ENCODE data around the gene MOB2. TPM values are rescaled to one million over a fixed set of nuclear protein-coding genes. Genes with fewer than 3 reads are reported as not detected.

Gene MOB2
- total and polyA plus RNA-seq, 4 donors, result 8.3 to 18.5 (median 14.8) TPM

- Histone ChIP-seq H3K27me3 (ENCODE audit: control insufficient read depth in 4 of 4, insufficient read depth in 4 of 4, low read length in 3 of 4) (no peaks in the 10 kb centered on the region), H3K36me3 (ENCODE audit: control insufficient read depth in 4 of 4, insufficient read depth in 3 of 4, low read depth in 1 of 4, low read length in 3 of 4) (peaks cover 0 to 10% (median 2%) of the 10 kb centered on the region in 4 donors), H3K9ac (ENCODE audit: low read depth in 1 of 2, low read length in 2 of 2) (no peak overlapping the region), H3K4me1 (ENCODE audit: control insufficient read depth in 4 of 4, insufficient read depth in 4 of 4, low read length in 3 of 4) (peaks cover 0 to 5% (median 0%) of the 10 kb centered on the region in 4 donors), H3K27ac (ENCODE audit: low read depth in 1 of 2, low read length in 2 of 2) (no peak overlapping the region), H3K9me3 (ENCODE audit: control insufficient read depth in 4 of 4, low read length in 3 of 4) (no peaks in the 10 kb centered on the region), H3K4me3 (ENCODE audit: low read depth in 1 of 3, low read length in 3 of 3) (no peak overlapping the region)
- no peak for DNase-seq (ENCODE audit: low spot score)
- no peak for TF ChIP-seq HNF4G (IDR thresholded peaks at IDR 0.05)
- TF ChIP-seq NR2F2 (IDR thresholded peaks at IDR 0.05), result no peak
- no peak for TF ChIP-seq YY1 (IDR thresholded peaks at IDR 0.05)
- TF ChIP-seq, protein P1, sequence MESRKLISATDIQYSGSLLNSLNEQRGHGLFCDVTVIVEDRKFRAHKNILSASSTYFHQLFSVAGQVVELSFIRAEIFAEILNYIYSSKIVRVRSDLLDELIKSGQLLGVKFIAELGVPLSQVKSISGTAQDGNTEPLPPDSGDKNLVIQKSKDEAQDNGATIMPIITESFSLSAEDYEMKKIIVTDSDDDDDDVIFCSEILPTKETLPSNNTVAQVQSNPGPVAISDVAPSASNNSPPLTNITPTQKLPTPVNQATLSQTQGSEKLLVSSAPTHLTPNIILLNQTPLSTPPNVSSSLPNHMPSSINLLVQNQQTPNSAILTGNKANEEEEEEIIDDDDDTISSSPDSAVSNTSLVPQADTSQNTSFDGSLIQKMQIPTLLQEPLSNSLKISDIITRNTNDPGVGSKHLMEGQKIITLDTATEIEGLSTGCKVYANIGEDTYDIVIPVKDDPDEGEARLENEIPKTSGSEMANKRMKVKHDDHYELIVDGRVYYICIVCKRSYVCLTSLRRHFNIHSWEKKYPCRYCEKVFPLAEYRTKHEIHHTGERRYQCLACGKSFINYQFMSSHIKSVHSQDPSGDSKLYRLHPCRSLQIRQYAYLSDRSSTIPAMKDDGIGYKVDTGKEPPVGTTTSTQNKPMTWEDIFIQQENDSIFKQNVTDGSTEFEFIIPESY (IDR thresholded peaks at IDR 0.05), result no peak
- TF ChIP-seq FOXA1 (IDR thresholded peaks at IDR 0.05), result no peak
- no peak for TF ChIP-seq TAF1 (conservative IDR thresholded peaks at IDR 0.05)
- no peak for TF ChIP-seq HNF4A (conservative IDR thresholded peaks at IDR 0.05)
- TF ChIP-seq EGR1 (IDR thresholded peaks at IDR 0.05; ENCODE audit: low read depth in 2 of 2), result no peak
- TF ChIP-seq, protein P2, sequence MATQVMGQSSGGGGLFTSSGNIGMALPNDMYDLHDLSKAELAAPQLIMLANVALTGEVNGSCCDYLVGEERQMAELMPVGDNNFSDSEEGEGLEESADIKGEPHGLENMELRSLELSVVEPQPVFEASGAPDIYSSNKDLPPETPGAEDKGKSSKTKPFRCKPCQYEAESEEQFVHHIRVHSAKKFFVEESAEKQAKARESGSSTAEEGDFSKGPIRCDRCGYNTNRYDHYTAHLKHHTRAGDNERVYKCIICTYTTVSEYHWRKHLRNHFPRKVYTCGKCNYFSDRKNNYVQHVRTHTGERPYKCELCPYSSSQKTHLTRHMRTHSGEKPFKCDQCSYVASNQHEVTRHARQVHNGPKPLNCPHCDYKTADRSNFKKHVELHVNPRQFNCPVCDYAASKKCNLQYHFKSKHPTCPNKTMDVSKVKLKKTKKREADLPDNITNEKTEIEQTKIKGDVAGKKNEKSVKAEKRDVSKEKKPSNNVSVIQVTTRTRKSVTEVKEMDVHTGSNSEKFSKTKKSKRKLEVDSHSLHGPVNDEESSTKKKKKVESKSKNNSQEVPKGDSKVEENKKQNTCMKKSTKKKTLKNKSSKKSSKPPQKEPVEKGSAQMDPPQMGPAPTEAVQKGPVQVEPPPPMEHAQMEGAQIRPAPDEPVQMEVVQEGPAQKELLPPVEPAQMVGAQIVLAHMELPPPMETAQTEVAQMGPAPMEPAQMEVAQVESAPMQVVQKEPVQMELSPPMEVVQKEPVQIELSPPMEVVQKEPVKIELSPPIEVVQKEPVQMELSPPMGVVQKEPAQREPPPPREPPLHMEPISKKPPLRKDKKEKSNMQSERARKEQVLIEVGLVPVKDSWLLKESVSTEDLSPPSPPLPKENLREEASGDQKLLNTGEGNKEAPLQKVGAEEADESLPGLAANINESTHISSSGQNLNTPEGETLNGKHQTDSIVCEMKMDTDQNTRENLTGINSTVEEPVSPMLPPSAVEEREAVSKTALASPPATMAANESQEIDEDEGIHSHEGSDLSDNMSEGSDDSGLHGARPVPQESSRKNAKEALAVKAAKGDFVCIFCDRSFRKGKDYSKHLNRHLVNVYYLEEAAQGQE (IDR thresholded peaks at IDR 0.05), result no peak
- no peak for TF ChIP-seq JUND (IDR thresholded peaks at IDR 0.05)
- TF ChIP-seq ATF3 (IDR thresholded peaks at IDR 0.05), result no peak
- WGBS, result 95% methylated on average over 19 of the region's 19 CpGs
Observed at GRCh38 chr11:1530686-1531448, 44.3 kb upstream of the MOB2 start.

DNA sequence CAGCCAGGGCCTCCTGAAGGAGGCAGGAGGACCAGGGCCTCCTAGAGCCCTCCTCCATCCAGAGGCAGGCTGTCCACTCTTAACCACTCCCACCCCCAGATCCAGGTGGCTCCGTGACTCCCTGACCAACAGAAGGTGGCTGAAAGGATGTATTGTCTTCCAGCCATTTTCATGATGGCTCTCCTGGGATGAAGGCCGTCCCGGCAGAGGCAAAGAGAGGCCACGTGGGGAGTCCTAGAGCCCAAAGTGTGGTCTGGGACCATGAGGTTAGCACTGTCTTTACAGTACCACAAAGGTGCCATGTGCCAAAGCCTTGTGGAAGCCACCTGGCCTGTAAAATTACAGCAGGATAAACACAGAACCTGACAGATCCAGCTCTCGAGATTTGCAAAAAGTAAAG, 43.2 kb upstream of the MOB2 start:
- Histone ChIP-seq H3K9ac (ENCODE audit: low read depth in 1 of 2, low read length in 2 of 2) (no peak overlapping the region), H3K36me3 (ENCODE audit: control insufficient read depth in 4 of 4, insufficient read depth in 3 of 4, low read depth in 1 of 4, low read length in 3 of 4) (peaks cover 0 to 4% (median 2%) of the 10 kb centered on the region in 4 donors), H3K4me3 (ENCODE audit: low read depth in 1 of 3, low read length in 3 of 3) (no peak overlapping the region), H3K4me1 (ENCODE audit: control insufficient read depth in 4 of 4, insufficient read depth in 4 of 4, low read length in 3 of 4) (no peaks in the 10 kb centered on the region), H3K9me3 (ENCODE audit: control insufficient read depth in 4 of 4, low read length in 3 of 4) (no peaks in the 10 kb centered on the region), H3K27ac (ENCODE audit: low read depth in 1 of 2, low read length in 2 of 2) (no peak overlapping the region), H3K27me3 (ENCODE audit: control insufficient read depth in 4 of 4, insufficient read depth in 4 of 4, low read length in 3 of 4) (no peaks in the 10 kb centered on the region)
- WGBS, result 93% methylated on average over 5 of the region's 5 CpGs
- no peak for DNase-seq (ENCODE audit: low spot score)
- TF ChIP-seq HNF4A (conservative IDR thresholded peaks at IDR 0.05), result no peak
- no peak for TF ChIP-seq GABPA (IDR thresholded peaks at IDR 0.05 in 1 of 2, conservative IDR thresholded peaks at IDR 0.05 in 1 of 2)
- TF ChIP-seq, protein P3, sequence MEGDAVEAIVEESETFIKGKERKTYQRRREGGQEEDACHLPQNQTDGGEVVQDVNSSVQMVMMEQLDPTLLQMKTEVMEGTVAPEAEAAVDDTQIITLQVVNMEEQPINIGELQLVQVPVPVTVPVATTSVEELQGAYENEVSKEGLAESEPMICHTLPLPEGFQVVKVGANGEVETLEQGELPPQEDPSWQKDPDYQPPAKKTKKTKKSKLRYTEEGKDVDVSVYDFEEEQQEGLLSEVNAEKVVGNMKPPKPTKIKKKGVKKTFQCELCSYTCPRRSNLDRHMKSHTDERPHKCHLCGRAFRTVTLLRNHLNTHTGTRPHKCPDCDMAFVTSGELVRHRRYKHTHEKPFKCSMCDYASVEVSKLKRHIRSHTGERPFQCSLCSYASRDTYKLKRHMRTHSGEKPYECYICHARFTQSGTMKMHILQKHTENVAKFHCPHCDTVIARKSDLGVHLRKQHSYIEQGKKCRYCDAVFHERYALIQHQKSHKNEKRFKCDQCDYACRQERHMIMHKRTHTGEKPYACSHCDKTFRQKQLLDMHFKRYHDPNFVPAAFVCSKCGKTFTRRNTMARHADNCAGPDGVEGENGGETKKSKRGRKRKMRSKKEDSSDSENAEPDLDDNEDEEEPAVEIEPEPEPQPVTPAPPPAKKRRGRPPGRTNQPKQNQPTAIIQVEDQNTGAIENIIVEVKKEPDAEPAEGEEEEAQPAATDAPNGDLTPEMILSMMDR (IDR thresholded peaks at IDR 0.05; ENCODE audit: low read depth, low read length, missing input control), result no peak

All from liver (tissue), 9 donors.